A549 (cell line): ENCODE measurements around the gene PIEZO2. TPM values are rescaled to one million over a fixed set of nuclear protein-coding genes. Genes with fewer than 3 reads are reported as not detected.
"Not testable (repeated sequence)": the region's sequence is repeated elsewhere in the genome, so short reads cannot be mapped to it uniquely, and the experiment has no call there.

Experiments
- ATAC-seq, 2 experiments: fragments of 200-7000 bp in 1 of 2; fragments of >200 bp in 1 of 2; cut with Nextera tagmentation in 1 of 2; cut with Tn5 transposase in 1 of 2; 3 replicates each; pipeline versions ENCODE4 v1.8.0 to v1.9.1; 2018 to 2020; ENCODE audit warnings: mild to moderate bottlenecking in 1 of 2, moderate library complexity in 1 of 2
- CTCF ChIA-PET: fragments of 300-600 bp; sonication (Branson Sonifier 250); formaldehyde crosslinking; extraction: SDS; loops from one replicate; lab custom pipeline; 2021; ENCODE audit warnings: antibody characterized with exemption, inconsistent platforms; lab: Yijun Ruan, JAX
- POLR2A ChIA-PET: fragments of 350-600 bp; formaldehyde crosslinking; extraction: SDS; loops from one replicate; lab custom pipeline; 2021; ENCODE audit warnings: antibody characterized with exemption, inconsistent platforms; lab: Yijun Ruan, JAX
- DNase-seq, 2 experiments: peaks; one replicate each; pipeline versions ENCODE4 v3.0.0 to v3.0.0-alpha.2; 2011 to 2016; ENCODE audit warnings: low read depth in 1 of 2, low spot score in 1 of 2
- FAIRE-seq: peaks from 2 replicates; lab custom pipeline; 2011; peaks lifted over from hg19 to GRCh38; lab: Jason Lieb, UNC
- H3K27ac ChIP-seq, 2 experiments: fragments of >200 bp; sonication (Bioruptor Twin); formaldehyde crosslinking; 3 replicates each; pipeline ENCODE4 v1.5.1; 2016 to 2017
- H3K4me1 ChIP-seq: fragments of >200 bp; sonication (Bioruptor Twin); formaldehyde crosslinking; 3 replicates; pipeline ENCODE4 v1.6.1; 2016
- H3K4me2 ChIP-seq: fragments of >200 bp; sonication (Bioruptor Twin); formaldehyde crosslinking; 3 replicates; pipeline ENCODE4 v1.6.1; 2016
- H3K4me3 ChIP-seq: fragments of >200 bp; sonication (Bioruptor Twin); formaldehyde crosslinking; 3 replicates; pipeline ENCODE4 v1.5.1; 2016
- H3K9me3 ChIP-seq: fragments of >200 bp; sonication (Bioruptor Twin); formaldehyde crosslinking; 3 replicates; pipeline ENCODE4 v1.6.1; 2016
- CEBPB ChIP-seq, 2 experiments: fragments of >200 bp in 1 of 2; sonication (Bioruptor Twin) in 1 of 2; formaldehyde crosslinking in 1 of 2; IDR thresholded peaks; 2 replicates each; pipeline ENCODE4 v1.6.1; 2012 to 2016
- EHMT2 ChIP-seq: fragments of 200-600 bp; sonication (generic); IDR thresholded peaks from 2 replicates; pipeline ENCODE4 v1.6.1; 2016; ENCODE audit warnings: antibody characterized with exemption, low read depth, mild to moderate bottlenecking, moderate library complexity
- FOXS1 ChIP-seq: fragments of 250-450 bp; sonication (Bioruptor Pico); IDR thresholded peaks from 2 replicates; pipeline ENCODE4 v1.5.0; 2020; ENCODE audit warnings: mild to moderate bottlenecking, moderate library complexity
- HDAC2 ChIP-seq: fragments of 200-600 bp; sonication (generic); IDR thresholded peaks from 2 replicates; pipeline ENCODE4 v1.6.1; 2016
- HOXB13 ChIP-seq: fragments of 250-450 bp; sonication (Bioruptor Pico); IDR thresholded peaks from 2 replicates; pipeline ENCODE4 v1.5.0; 2020; ENCODE audit warnings: low read depth, mild to moderate bottlenecking, moderate library complexity
- KDM1A ChIP-seq: fragments of 200-600 bp; sonication (generic); IDR thresholded peaks from 2 replicates; pipeline ENCODE4 v1.6.1; 2016; ENCODE audit warnings: low read depth, mild to moderate bottlenecking
- NFE2L2 ChIP-seq: fragments of 150-350 bp; conservative IDR thresholded peaks from 2 replicates; pipeline ENCODE4 v1.6.1; 2014; ENCODE audit warnings: low read length
- POLR2A ChIP-seq: IDR thresholded peaks from 2 replicates; pipeline ENCODE4 v1.6.1; 2012; ENCODE audit warnings: mild to moderate bottlenecking, low read length
- POLR2AphosphoS2 ChIP-seq: conservative IDR thresholded peaks from 2 replicates; pipeline ENCODE4 v1.6.1; 2012; ENCODE audit warnings: low read length, improper control_type of control experiment, inconsistent platforms
- RAD21 ChIP-seq, 2 experiments: fragments of >200 bp in 1 of 2; sonication (Bioruptor Twin) in 1 of 2; formaldehyde crosslinking in 1 of 2; IDR thresholded peaks in 1 of 2; conservative IDR thresholded peaks in 1 of 2; 2 replicates in 1 of 2; 3 replicates in 1 of 2; pipeline ENCODE4 v1.6.1; 2012 to 2018; ENCODE audit warnings: inconsistent platforms in 1 of 2
- RARB ChIP-seq: fragments of 250-450 bp; sonication (Bioruptor Pico); IDR thresholded peaks from 2 replicates; pipeline ENCODE4 v1.8.0; 2021; ENCODE audit warnings: mild to moderate bottlenecking, moderate library complexity
- RCOR1 ChIP-seq: fragments of 150-350 bp; IDR thresholded peaks from 2 replicates; pipeline ENCODE4 v1.6.1; 2014; ENCODE audit warnings: antibody characterized with exemption, low read length, low read depth
- REST ChIP-seq: fragments of 200-600 bp; sonication (generic); IDR thresholded peaks from 2 replicates; pipeline ENCODE4 v1.6.1; 2016; ENCODE audit warnings: antibody characterized with exemption, mild to moderate bottlenecking, moderate library complexity
- RNF2 ChIP-seq: fragments of 200-600 bp; sonication (generic); IDR thresholded peaks from 2 replicates; pipeline ENCODE4 v1.6.1; 2016; ENCODE audit warnings: low read depth, mild to moderate bottlenecking, antibody characterized with exemption, moderate library complexity, borderline replicate concordance
- SREBF2 ChIP-seq: fragments of 450-650 bp; IDR thresholded peaks from 2 replicates; pipeline ENCODE4 v1.6.1; 2014; ENCODE audit warnings: mild to moderate bottlenecking, moderate library complexity
- TP53 ChIP-seq: fragments of 250-450 bp; sonication (Bioruptor Pico); IDR thresholded peaks from 2 replicates; pipeline ENCODE4 v1.5.0; 2021; ENCODE audit warnings: mild to moderate bottlenecking, moderate library complexity
- USF2 ChIP-seq: fragments of 450-650 bp; IDR thresholded peaks from 2 replicates; pipeline ENCODE4 v1.6.1; 2014; ENCODE audit warnings: antibody characterized with exemption
- ZSCAN20 ChIP-seq: fragments of 250-450 bp; sonication (Bioruptor Pico); IDR thresholded peaks from 2 replicates; pipeline ENCODE4 v1.8.0; 2022; ENCODE audit warnings: mild to moderate bottlenecking, moderate library complexity
- WGBS: methylation state at CpG from one replicate; pipeline ENCODE4 v1.1.6; 2017; ENCODE audit errors: missing lambda C conversion rate; 5-methylcytosine and 5-hydroxymethylcytosine counted together
- polyA plus RNA-seq, 4 experiments: library from polyadenylated mRNA; depleted of rRNA in 3 of 4; stranded (reverse); fragments of >200 nt; fragmentation: RNase III in 1 of 4; extraction: RNeasy Plus Mini Kit Qiagen cat#74134 plus additional on column Dnase treatment in 1 of 4; gene quantifications; 2 replicates in 3 of 4; 3 replicates in 1 of 4; pipeline ENCODE4 v1.2.3, GENCODE V29; 2011 to 2017

The PIEZO2 gene
- polyA plus RNA-seq, 2 of the 4 experiments (the other 2 are of a cell fraction) = 0.80 to 1.6 TPM

DNA sequence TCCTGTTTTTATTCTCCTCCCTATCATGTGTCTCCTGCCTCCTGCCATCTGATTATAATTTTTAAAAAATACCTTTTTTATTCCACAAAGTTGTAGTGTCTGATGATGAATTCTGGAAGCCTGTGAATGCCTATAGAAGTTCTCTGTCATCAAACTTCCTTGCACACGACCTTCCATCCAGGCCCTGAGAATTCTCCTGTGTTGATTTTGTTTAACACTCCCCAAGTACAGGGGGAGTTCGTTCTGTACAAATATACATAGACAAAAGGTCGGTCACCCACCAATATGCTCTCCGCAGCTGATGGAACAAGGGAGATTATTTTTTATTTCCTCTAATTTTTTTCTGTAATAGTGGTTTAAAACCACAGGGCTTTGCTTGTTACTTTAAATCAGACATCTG is 232.5 kb downstream of the PIEZO2 start:
- FAIRE-seq (no peak), ATAC-seq (no peak)
- no peak overlapping the region for H3K27ac ChIP-seq
- no peak for TF ChIP-seq TP53 (CRISPR knock-in tag)
- TF ChIP-seq CEBPB (IDR thresholded peaks at IDR 0.05) = no peak
- no peak for TF ChIP-seq RCOR1
- TF ChIP-seq RNF2 = no peak
- TF ChIP-seq EHMT2 = no peak
- no peak for TF ChIP-seq REST
- no peak for TF ChIP-seq NFE2L2
- TF ChIP-seq HOXB13 (CRISPR knock-in tag) = no peak
- TF ChIP-seq HDAC2 = no peak
- TF ChIP-seq SREBF2 = no peak
- no peak for TF ChIP-seq RARB (CRISPR knock-in tag)
- no peak for TF ChIP-seq FOXS1 (CRISPR knock-in tag)
- TF ChIP-seq POLR2AphosphoS2 = no peak
- TF ChIP-seq RAD21 (conservative IDR thresholded peaks at IDR 0.05 in 1 of 2, IDR thresholded peaks at IDR 0.05 in 1 of 2) = no peak
- TF ChIP-seq, all 56 proteins: peak for 0
- 15% methylated on average over 4 of the region's 4 CpGs for WGBS
- H3K9me3 ChIP-seq = no peaks in the 10 kb centered on the region
- H3K4me2 ChIP-seq = no peak overlapping the region
- no peak for DNase-seq
- H3K4me1 ChIP-seq = no peaks in the 10 kb centered on the region
- ChIA-PET CTCF (no interaction called here), POLR2A (no interaction called here)
- no peak overlapping the region for H3K4me3 ChIP-seq

- ChIA-PET CTCF (no interaction called here), POLR2A (no interaction called here)
- FAIRE-seq = no peak
- no peak overlapping the region for H3K27ac ChIP-seq
- no peak overlapping the region for H3K4me2 ChIP-seq
- H3K4me1 ChIP-seq = no peaks in the 10 kb centered on the region
- no peaks in the 10 kb centered on the region for H3K9me3 ChIP-seq
- 8% methylated on average over 3 of the region's 23 CpGs for WGBS
- TF ChIP-seq USF2 = no peak
- no peak for TF ChIP-seq ZSCAN20 (CRISPR knock-in tag)
- TF ChIP-seq RARB (CRISPR knock-in tag) = no peak
- no peak for TF ChIP-seq POLR2A
- no peak for TF ChIP-seq KDM1A
- ATAC-seq = no peak
- DNase-seq = no peak
- no peak overlapping the region for H3K4me3 ChIP-seq
Measured at GRCh38 chr18:10916387-10916786, 233.0 kb downstream of the PIEZO2 start.

DNA sequence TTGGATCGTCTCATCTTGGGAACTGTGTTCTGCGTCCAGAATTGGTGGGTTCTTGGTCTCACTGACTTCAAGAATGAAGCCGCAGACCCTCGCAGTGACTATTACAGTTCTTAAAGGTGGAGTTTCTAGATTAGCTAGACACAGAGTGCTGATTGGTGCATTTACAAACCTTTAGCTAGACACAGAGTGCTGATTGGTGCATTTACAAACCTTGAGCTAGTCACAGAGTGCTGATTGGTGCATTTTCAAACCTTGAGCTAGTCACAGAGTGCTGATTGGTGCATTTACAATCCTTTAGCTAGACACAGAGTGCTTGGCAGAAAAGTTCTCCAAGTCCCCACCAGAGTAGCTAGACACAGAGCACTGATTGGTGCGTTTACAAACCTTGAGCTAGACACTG is 233.6 kb downstream of the PIEZO2 start:
- ATAC-seq, POLR2A ChIA-PET, H3K4me1 ChIP-seq, H3K4me3 ChIP-seq, H3K27ac ChIP-seq, DNase-seq, H3K4me2 ChIP-seq, CTCF ChIA-PET, FAIRE-seq, H3K9me3 ChIP-seq: not testable (repeated sequence)
- 70% methylated on average over 4 of the region's 5 CpGs for WGBS

DNA sequence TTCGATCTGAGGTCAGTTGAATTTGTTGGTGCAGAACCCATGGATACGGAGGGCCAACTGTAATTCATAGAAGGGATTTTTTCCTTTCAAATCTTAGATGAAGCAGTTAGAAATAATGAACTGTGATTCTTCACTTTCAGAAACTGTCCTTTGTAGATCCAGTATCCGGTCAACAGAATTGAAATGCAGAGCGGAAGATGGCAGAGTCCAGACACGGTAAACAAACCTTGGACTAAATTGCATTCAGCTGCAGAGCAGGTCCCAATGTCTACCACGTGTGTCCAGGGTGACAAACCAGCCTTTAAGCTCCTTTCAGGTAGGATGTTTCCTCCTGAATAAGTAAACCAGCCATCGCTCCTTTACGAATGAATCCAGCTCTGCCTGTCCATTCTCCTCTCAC is 234.8 kb downstream of the PIEZO2 start:
- H3K4me3 ChIP-seq, H3K27ac ChIP-seq, ATAC-seq, DNase-seq, H3K9me3 ChIP-seq, CTCF ChIA-PET, POLR2A ChIA-PET, H3K4me2 ChIP-seq, FAIRE-seq, H3K4me1 ChIP-seq: not testable (repeated sequence)
- WGBS = 30% methylated on average over 6 of the region's 8 CpGs
